CD4-positive, alpha-beta T cell treated with Interleukin-17A for 4 hours (primary cell): Measurements from ENCODE around the gene TPSG1.
A peak's percentile ranks its signal among the peaks of the same experiment; 100 is the strongest.
"Not testable (repeated sequence)": the region's sequence is repeated elsewhere in the genome, so short reads cannot be mapped to it uniquely, and the experiment has no call there.

Experiments
- DNase-seq: peaks from one replicate; pipeline ENCODE4 v3.0.0-alpha.2; 2020; ENCODE audit warnings: mixed read lengths

Gene TPSG1

GRCh38 chr16:1225051-1225451 is at the start of gene TPSG1:
Gene TPSG1, minus strand, starts transcription at chr16:1225268. Its CDS starts 16 bp downstream, at chr16:1225252.
- no peak for DNase-seq

GRCh38 chr16:1274767-1275166 is 49.7 kb upstream of the TPSG1 start:
- no peak for DNase-seq

- DNase-seq = no peak
Measured at GRCh38 chr16:1273816-1274215, 48.7 kb upstream of the TPSG1 start.

- DNase-seq = no peak
Measured at GRCh38 chr16:1272453-1273198, 47.6 kb upstream of the TPSG1 start.

DNA sequence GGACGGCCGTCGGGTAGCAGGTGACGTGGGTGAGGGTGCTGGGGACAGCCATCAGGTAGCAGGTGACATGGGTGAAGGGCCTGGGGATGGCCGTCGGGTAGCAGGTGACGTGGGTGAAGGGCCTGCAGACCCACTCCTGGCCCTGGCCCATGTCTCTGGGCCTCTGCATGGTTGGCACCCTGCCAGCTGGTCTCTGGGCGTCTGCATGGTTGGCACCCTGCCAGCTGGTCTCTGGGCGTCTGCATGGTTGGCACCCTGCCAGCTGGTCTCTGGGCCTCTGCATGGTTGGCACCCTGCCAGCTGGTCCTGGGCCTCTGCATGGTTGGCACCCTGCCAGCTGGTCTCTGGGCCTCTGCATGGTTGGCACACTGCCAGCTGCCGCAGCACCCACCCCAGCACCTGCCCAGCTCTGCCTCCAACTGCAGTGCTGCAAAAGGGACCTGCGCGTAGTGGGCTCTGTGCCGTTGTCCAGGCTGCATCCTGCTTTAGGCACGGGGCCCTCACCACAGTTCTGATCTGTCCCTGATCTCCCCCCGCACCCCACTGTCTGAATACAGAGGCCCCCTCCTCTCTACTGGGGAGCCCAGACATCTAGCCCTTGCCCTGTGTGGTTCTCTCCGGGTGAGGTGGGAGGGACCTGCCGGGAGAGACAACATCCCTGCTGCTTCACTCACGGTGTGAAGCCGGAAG is 46.8 kb upstream of the TPSG1 start:
- DNase-seq = peak; percentile 16

DNA sequence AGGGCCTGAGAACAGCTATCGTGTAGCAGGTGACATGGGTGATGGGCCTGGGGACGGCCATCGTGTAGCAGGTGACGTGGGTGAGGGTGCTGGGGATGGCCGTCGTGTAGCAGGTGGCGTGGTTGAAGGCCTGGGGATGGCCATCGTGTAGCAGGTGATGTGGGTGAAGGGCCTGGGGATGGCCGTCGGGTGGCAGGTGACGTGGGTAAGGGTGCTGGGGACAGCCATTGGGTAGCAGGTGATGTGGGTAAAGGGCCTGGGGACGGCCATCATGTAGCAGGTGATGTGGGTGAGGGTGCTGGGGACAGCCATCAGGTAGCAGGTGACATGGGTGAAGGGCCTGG is 46.3 kb upstream of the TPSG1 start:
- no peak for DNase-seq

- DNase-seq = not testable (repeated sequence)
Measured at GRCh38 chr16:1269418-1269817, 44.4 kb upstream of the TPSG1 start.

- DNase-seq = no peak
Measured at GRCh38 chr16:1265826-1266225, 40.8 kb upstream of the TPSG1 start.

DNA sequence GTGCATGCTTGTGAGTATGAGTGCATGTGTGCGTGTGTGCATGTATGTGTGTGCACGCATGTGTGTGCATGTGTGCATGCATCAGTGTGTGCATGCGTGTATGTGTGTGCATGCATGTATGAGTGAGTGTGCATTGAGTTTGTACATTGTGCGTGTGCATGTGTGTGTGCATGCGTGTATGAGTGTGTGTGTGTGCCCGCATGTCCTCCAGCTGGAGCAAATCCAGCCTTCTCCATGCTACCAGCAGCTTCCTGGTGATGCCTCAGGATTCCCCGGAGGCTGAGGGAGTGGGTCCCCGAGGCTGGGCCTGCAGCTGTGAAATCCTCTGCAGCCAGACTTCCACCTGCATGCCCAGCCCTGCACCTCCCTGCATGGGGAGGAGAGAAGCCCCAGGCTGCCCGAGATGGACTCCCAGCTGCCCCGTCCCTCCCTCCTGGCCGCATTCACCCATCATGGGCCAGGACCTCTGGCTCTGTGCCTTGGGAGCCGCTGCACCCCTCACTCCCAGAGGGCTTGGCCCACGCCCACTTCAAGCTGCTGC is 40.1 kb upstream of the TPSG1 start:
- no peak for DNase-seq

- no peak for DNase-seq
Measured at GRCh38 chr16:1264345-1265089, 39.4 kb upstream of the TPSG1 start.

DNA sequence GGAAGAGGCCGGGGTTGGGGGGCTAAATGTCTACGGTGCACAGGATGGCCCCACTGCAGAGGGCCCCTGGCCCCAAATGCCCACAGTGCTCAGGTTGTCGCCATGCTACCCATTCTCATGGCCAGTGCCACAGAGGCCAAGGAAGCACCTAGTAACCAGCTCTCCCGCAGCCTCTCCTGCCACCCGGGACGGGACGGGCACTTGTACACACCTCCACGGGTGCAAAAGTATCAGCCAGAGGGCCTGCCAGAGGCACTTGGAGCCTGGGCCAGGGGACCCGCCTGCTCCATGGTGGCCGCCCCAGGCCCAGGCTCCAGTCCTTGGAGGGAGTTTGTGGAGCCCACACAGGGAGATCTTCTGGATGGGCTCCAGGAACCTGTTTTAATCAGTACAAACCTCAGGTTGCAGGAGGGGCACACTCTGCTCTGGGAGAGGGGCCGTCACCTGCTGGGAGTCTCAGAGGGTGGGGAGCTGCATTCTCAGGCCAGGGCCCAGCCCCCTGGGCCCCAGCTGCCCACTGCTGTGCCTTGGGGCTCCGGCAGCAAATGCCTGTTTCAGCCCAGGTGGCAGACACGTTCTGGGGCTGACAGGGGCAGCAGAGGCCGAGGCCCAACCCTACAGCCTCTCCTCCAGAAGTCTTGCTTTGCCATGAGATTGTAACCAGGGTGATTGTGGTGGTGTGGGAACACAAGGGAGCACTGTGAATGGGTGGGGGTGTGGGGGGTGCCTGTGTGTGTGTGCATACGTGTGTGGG is 38.7 kb upstream of the TPSG1 start:
- DNase-seq = no peak

DNA sequence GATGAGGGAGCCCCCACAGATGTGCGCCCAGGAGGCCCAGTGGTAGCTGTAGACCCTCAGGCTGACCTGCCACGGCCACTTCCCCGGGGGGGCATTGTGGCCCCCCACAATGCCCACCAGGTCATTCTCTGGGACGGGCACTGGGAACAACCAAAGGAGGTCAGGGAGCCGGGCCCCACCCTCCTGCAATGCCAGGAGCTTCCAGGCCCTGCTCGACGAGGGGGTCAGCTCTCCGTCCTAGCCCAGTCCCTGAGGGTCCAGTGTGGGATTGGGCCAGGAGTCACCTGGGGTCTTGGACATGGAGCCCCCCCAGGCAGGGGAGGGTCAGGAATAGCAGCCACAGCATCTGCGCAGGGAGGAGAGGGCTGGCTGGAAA is 37.8 kb upstream of the TPSG1 start:
- DNase-seq = no peak

DNA sequence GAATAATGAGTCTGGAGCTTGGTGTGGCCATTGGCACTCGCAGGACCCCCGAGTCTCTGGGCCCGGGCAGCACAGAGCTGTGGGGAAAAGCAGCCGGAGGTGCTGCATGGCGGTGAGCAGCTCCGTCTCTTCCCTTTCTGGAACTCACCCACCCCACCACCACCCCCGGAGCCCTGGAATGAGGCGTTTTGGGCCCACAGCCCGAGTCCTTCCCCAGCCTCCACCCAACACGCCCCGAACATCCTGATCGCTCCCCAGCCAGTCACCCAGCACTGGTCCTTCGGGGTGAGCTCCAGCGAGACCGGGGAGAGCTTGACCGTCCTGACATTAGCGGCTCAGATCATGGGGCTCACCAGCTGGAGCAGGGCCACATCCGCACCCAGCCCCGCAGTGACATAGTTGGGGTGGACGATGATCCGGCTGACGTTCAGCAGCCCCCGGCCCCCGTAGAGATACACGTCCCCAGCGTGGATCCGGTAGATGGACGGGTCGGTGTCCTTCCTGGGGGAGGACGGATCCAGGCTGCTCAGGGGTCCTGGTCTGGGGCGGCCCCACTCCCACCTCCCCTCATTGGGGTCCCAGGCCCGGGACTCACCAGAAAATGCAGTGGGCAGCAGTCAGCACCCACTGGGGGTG is 37.3 kb upstream of the TPSG1 start:
- DNase-seq = no peak

DNA sequence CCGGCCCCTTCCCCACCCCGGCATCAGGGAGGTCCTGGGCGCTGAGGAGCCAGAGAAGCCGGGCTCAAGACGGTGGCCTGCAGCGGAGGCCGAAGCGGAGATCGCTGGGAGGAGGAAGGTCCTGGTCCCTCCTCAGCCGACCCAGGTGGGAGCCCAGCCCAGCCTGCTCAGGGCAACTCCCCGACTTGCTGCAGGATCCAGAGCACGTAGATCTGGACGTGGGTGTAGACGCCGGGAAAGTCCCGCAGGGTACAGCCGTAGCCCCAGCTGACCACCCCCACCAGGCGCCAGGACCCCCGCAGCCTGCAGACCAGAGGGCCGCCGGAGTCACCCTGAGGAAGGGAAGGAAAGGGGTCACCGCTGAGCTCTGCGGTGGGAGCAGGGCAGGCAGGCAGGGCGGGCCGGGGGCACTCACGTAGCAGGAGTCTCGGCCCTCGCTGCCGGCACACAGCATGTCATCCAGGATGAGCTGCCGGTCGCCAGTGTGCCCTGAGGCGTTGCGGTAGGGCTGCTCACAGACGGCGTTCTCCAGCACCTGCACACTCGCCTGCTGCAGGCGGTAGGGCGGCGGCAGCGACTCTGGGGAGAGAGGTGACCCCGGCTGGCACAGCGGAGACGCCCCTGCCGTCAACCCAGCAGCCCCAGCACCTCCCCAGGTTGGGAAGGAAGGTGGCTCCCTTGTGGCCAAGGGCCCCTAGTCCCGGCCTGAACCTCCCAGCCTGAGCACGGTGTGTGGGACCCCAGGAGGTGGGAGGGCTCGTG is 36.2 kb upstream of the TPSG1 start:
- DNase-seq = no peak

- DNase-seq = no peak
Measured at GRCh38 chr16:1260101-1260680, 35.1 kb upstream of the TPSG1 start.

DNA sequence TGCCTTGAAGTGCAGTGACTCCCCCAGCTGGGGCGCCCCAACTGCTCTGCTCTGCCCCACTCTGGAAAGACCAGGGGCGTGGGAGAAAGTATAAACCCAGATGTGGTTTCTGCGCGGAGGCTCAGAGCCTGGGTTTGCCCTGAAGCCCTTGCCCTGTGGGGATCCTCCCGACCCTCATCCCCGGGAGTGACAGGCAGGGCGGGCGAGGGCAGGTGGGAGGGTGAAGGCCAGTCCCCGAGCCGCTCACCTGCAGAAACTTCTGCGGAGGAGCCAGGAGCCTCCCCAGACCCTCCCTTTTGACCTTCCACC is 34.6 kb upstream of the TPSG1 start:
- no peak for DNase-seq

- no peak for DNase-seq
Measured at GRCh38 chr16:1258906-1259759, 34.1 kb upstream of the TPSG1 start.

DNA sequence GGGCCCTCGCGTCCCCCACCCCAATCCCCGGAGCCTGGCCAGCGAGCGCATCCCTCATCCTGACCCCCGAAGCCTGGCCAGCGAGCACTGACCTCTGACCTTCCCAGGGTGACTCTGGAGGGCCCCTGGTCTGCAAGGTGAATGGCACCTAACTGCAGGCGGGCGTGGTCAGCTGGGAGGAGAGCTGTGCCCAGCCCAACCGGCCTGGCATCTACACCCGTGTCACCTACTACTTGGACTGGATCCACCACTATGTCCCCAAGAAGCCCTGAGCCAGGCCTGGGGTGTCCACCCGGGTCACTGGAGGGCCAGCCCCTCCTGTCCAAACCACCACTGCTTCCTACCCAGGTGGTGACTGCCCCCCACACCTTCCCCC is 33.1 kb upstream of the TPSG1 start:
- DNase-seq = no peak

GRCh38 chr16:1257561-1258224 is 32.6 kb upstream of the TPSG1 start:
- no peak for DNase-seq

DNA sequence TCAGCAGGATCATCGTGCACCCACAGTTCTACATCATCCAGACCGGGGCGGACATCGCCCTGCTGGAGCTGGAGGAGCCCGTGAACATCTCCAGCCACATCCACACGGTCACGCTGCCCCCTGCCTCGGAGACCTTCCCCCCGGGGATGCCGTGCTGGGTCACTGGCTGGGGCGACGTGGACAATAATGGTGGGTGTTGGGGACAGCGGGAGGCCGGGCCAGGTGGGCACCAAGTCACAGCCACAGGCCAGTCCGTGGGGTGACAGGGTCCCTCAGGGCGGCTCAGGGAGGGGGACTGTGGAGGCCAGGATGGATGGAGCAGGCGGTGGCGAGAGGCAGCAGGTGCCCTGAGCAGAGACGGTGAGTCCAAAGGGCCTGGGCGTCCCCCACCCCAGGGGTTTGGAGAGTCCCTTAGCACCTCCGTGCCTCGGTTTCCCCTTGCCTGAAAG is 31.8 kb upstream of the TPSG1 start:
- no peak for DNase-seq
